Activated CD4-positive, alpha-beta T cell treated with anti-CD3 and anti-CD28 coated beads, Interleukin-2, amount 10 ng/mL, durations not matched to agents 24 days and 14 days (primary cell): ENCODE data around the gene CD74. TPM values are rescaled to one million over a fixed set of nuclear protein-coding genes. Genes with fewer than 3 reads are reported as not detected.
A peak's percentile ranks its signal among the peaks of the same experiment; 100 is the strongest.
"Not testable (repeated sequence)": the region's sequence is repeated elsewhere in the genome, so short reads cannot be mapped to it uniquely, and the experiment has no call there.

Source experiments
- DNase-seq: peaks from one replicate; pipeline ENCODE4 v3.0.0; 2022
- H3K27ac Mint-ChIP-seq: one replicate; pipeline ENCODE4 v1.8.0; 2022; ENCODE audit warnings: mild to moderate bottlenecking, mixed read lengths
- H3K27me3 Mint-ChIP-seq: one replicate; pipeline ENCODE4 v1.8.0; 2022; ENCODE audit warnings: mixed read lengths
- H3K36me3 Mint-ChIP-seq: one replicate; pipeline ENCODE4 v1.8.0; 2022; ENCODE audit warnings: low read depth, mild to moderate bottlenecking, mixed read lengths
- H3K4me1 Mint-ChIP-seq: one replicate; pipeline ENCODE4 v1.8.0; 2021; ENCODE audit warnings: mixed read lengths
- H3K4me3 Mint-ChIP-seq: one replicate; pipeline ENCODE4 v1.8.0; 2022; ENCODE audit warnings: mild to moderate bottlenecking, moderate library complexity, mixed read lengths
- H3K9me3 Mint-ChIP-seq: one replicate; pipeline ENCODE4 v1.8.0; 2021; ENCODE audit warnings: mixed read lengths
- intact Hi-C: fragments of 100-400 bp; cut with micrococcal nuclease; formaldehyde crosslinking; loops from one replicate; pipeline ENCODE4 v1.15.1; 2023
- total RNA-seq: library from RNA; stranded (reverse); gene quantifications from 2 replicates; pipeline ENCODE4 v1.2.3, GENCODE V29; 2022

The CD74 gene
- 322 and 325 TPM in 2 replicates for total RNA-seq

DNA sequence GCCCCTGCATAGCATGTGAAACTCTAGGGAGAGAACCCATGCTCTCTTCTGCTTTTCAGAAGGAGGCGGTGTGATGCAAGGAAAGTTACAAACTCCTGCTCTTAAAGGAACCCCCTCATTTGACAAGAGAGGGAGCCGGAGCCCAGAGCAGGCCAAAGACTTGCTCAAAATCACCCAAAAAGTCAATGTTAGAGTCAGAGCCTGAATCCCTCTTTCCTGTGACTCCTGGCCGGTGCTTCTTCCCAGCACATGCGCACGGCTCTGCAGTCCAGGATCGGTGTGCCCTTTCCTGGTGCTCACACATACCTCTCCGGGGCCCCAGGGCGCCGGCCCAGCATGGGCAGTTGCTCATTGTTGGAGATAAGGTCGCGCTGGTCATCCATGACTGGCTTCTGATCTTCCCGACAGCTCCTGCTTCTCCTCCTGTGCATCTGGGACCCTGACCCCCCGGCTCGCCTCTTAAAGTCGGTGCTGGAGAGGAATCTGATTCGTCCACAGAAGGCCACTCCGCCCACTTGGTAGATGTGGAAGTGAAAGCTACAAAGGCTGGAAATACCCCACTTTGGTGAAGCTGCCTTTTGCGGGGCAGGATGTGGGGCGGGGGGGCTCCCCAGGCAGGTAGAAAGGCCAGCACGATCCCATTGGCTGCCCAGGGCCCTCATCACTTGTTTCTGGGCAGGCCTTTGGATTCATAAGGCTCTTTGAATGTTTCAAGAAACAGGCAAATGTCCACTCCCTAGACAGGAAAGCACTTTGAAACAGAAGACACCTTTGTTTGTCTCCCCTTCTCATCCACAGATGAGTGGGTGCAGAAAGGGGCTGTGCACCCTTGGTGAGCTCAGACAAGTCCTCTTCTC, at the start of gene CD74:
Gene CD74 (minus strand): TSS at position 592 of the 857 bp plus-strand sequence. CDS start 161 bp downstream, at position 431.
- Mint-ChIP-seq H3K9me3 (no peaks in the 10 kb centered on the region), H3K4me3 (peak within 1 kb of the TSS; percentile 96), H3K27ac (peak within 1 kb of the TSS; percentile 98), H3K36me3 (peaks cover 19% of the 10 kb centered on the region), H3K27me3 (no peaks in the 10 kb centered on the region), H3K4me1 (peaks cover 34% of the 10 kb centered on the region)
- peak; percentile 98 for DNase-seq
- intact Hi-C loops = loop anchor here (1.0 to 5.0 kb wide), 5 partner anchors 24 to 740 kb away; partner anchors contain the start of genes HMGXB3, TCOF1 and TIGD6

DNA sequence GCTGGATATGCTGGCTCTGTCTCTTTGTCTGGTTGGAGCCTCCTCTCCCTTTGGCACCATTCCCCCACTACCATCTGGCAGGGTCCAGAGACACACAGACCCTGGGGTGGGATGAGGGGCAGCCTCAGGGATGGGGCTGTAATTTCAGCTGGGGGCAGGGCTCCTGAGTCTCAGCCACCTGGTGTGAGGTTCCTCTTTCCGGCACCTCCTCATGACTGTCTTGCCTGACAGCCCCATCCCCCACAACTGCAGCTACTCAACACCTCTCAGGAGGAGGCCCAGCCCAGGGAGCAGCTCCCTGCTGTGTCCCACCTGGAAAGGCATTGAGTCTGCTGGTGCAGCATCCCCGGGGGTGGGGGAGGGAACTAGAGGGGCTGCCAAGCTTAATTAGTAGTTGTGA, 48.5 kb upstream of the CD74 start:
- Mint-ChIP-seq H3K27ac (no peak overlapping the region), H3K4me3 (no peak overlapping the region), H3K4me1 (peaks cover 27% of the 10 kb centered on the region), H3K36me3 (no peaks in the 10 kb centered on the region), H3K9me3 (no peaks in the 10 kb centered on the region), H3K27me3 (no peaks in the 10 kb centered on the region)
- no peak for DNase-seq
- intact Hi-C loops = no loop called here

- Mint-ChIP-seq H3K36me3 (no peaks in the 10 kb centered on the region), H3K4me1 (peaks cover 27% of the 10 kb centered on the region), H3K4me3 (no peak overlapping the region), H3K27me3 (no peaks in the 10 kb centered on the region), H3K27ac (no peak overlapping the region), H3K9me3 (no peaks in the 10 kb centered on the region)
- intact Hi-C loops = no loop called here
- DNase-seq = no peak
Observed at GRCh38 chr5:150460781-150461180, 48.1 kb upstream of the CD74 start.

GRCh38 chr5:150458802-150459557, 46.3 kb upstream of the CD74 start:
- intact Hi-C loops = loop anchor here (1.0 to 10.0 kb wide), 8 partner anchors 9 to 454 kb away; partner anchors contain the start of genes HMGXB3 and TIGD6
- H3K36me3 Mint-ChIP-seq = no peaks in the 10 kb centered on the region
- peak; percentile 96 for DNase-seq
- no peaks in the 10 kb centered on the region for H3K9me3 Mint-ChIP-seq
- no peaks in the 10 kb centered on the region for H3K27me3 Mint-ChIP-seq
- H3K4me1 Mint-ChIP-seq = peaks cover 27% of the 10 kb centered on the region
- H3K27ac Mint-ChIP-seq = peak overlapping the region; percentile 10
- H3K4me3 Mint-ChIP-seq = peak overlapping the region; percentile 44

- no peak for DNase-seq
- Mint-ChIP-seq H3K4me1 (peaks cover 27% of the 10 kb centered on the region), H3K27ac (peak overlapping the region; percentile 52), H3K9me3 (no peaks in the 10 kb centered on the region), H3K36me3 (no peaks in the 10 kb centered on the region), H3K4me3 (peak overlapping the region; percentile 61), H3K27me3 (no peaks in the 10 kb centered on the region)
- intact Hi-C loops = loop anchor here (1.0 to 10.0 kb wide), 6 partner anchors 87 to 453 kb away; partner anchors contain the start of genes HMGXB3 and TIGD6
Observed at GRCh38 chr5:150457562-150458240, 45.0 kb upstream of the CD74 start.

DNA sequence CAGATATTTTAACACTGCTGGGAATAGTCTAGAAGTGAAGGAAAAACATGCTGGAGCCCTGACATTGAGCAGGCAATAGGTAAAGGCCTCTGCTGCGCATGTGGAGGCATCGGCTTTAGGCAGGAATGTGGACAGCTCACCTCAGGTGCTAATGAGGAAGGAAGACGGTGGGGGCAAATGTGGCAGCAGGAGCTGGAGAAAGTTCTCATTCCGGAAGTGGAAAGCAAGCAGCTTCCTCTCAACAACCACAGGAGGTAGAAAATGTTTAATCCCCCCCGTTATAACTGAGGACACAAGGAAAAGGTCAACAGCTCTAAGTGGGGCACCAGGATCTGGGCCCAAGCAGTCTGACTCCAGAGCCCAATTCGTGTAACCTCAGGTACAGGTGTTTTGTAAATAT, 44.4 kb upstream of the CD74 start:
- Mint-ChIP-seq H3K36me3 (no peaks in the 10 kb centered on the region), H3K9me3 (no peaks in the 10 kb centered on the region), H3K27ac (peak overlapping the region; percentile 43), H3K27me3 (no peaks in the 10 kb centered on the region), H3K4me3 (no peak overlapping the region), H3K4me1 (peaks cover 27% of the 10 kb centered on the region)
- intact Hi-C loops = loop anchor here (5.0 to 10.0 kb wide), 4 partner anchors 105 to 452 kb away; partner anchors contain the start of genes HMGXB3 and TIGD6
- peak; percentile 69 for DNase-seq

- Mint-ChIP-seq H3K4me1 (peaks cover 20% of the 10 kb centered on the region), H3K27me3 (no peaks in the 10 kb centered on the region), H3K36me3 (peaks cover under 1% of the 10 kb centered on the region), H3K9me3 (no peaks in the 10 kb centered on the region), H3K27ac (no peak overlapping the region), H3K4me3 (no peak overlapping the region)
- intact Hi-C loops = loop anchor here (5.0 to 10.0 kb wide), 4 partner anchors 108 to 450 kb away; partner anchors contain the start of genes HMGXB3 and TIGD6
- no peak for DNase-seq
Observed at GRCh38 chr5:150454492-150455229, 42.0 kb upstream of the CD74 start.

DNA sequence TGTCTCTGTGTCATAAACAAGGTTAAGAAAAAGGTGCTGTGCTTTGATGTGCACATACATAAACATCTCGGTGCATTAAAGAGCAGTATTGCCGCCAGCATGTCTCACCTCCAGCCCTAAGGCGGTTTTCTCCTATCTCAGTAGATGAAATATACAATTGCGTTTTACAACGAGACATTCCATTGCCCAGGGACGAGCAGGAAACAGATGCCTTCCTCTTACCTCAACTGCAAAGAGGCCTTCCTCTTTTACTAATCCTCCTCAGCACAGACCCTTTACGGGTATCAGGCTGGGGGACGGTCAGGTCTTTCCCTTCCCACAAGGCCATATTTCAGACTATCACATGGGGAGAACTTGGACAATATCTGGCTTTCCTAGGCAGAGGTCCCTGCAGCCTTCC, 41.3 kb upstream of the CD74 start:
- not testable (repeated sequence) for DNase-seq, H3K36me3 Mint-ChIP-seq, H3K9me3 Mint-ChIP-seq, H3K27me3 Mint-ChIP-seq, H3K27ac Mint-ChIP-seq, H3K4me3 Mint-ChIP-seq
- intact Hi-C loops = loop anchor here (10.0 kb wide), 1 partner anchor 449 kb away; the partner anchor contains the start of genes HMGXB3 and TIGD6
- H3K4me1 Mint-ChIP-seq = peaks cover 14% of the 10 kb centered on the region

GRCh38 chr5:150452914-150453313, 40.2 kb upstream of the CD74 start:
- Mint-ChIP-seq H3K4me1 (peaks cover 17% of the 10 kb centered on the region), H3K9me3 (no peaks in the 10 kb centered on the region), H3K27ac (no peak overlapping the region), H3K27me3 (no peaks in the 10 kb centered on the region), H3K4me3 (no peak overlapping the region), H3K36me3 (peaks cover 18% of the 10 kb centered on the region)
- intact Hi-C loops = loop anchor here (10.0 kb wide), 1 partner anchor 448 kb away; the partner anchor contains the start of genes HMGXB3 and TIGD6
- no peak for DNase-seq

GRCh38 chr5:150451594-150451993, 38.9 kb upstream of the CD74 start:
- Mint-ChIP-seq H3K36me3 (peaks cover 31% of the 10 kb centered on the region), H3K9me3 (no peaks in the 10 kb centered on the region), H3K27me3 (no peaks in the 10 kb centered on the region), H3K4me1 (peaks cover 14% of the 10 kb centered on the region), H3K4me3 (no peak overlapping the region), H3K27ac (no peak overlapping the region)
- DNase-seq = no peak
- intact Hi-C loops = loop anchor here (10.0 kb wide), 1 partner anchor 447 kb away; the partner anchor contains the start of genes HMGXB3 and TIGD6

- peak; percentile 98 for DNase-seq
- Mint-ChIP-seq H3K4me1 (peaks cover 24% of the 10 kb centered on the region), H3K9me3 (no peaks in the 10 kb centered on the region), H3K36me3 (peaks cover 49% of the 10 kb centered on the region), H3K27me3 (no peaks in the 10 kb centered on the region), H3K4me3 (peak within 1 kb of the TSS; percentile 93), H3K27ac (peak within 1 kb of the TSS; percentile 97)
- intact Hi-C loops = loop anchor here (1.0 to 10.0 kb wide), 6 partner anchors 10 to 703 kb away; partner anchors contain the start of genes HMGXB3, RBM22, TCOF1 and TIGD6
Observed at GRCh38 chr5:150449517-150450339, 37.0 kb upstream of the CD74 start, which contains the start of gene RPS14. TSS of gene RPS14 (minus strand) at chr5:150449739. CDS start at chr5:150447733, 2,006 bp downstream.
